ENCODE results near the gene RPL31. TPM values are rescaled to one million over a fixed set of nuclear protein-coding genes. Genes with fewer than 3 reads are reported as not detected.

Gene RPL31
- 1,260 and 1,473 TPM in 2 replicates for total RNA-seq

DNA sequence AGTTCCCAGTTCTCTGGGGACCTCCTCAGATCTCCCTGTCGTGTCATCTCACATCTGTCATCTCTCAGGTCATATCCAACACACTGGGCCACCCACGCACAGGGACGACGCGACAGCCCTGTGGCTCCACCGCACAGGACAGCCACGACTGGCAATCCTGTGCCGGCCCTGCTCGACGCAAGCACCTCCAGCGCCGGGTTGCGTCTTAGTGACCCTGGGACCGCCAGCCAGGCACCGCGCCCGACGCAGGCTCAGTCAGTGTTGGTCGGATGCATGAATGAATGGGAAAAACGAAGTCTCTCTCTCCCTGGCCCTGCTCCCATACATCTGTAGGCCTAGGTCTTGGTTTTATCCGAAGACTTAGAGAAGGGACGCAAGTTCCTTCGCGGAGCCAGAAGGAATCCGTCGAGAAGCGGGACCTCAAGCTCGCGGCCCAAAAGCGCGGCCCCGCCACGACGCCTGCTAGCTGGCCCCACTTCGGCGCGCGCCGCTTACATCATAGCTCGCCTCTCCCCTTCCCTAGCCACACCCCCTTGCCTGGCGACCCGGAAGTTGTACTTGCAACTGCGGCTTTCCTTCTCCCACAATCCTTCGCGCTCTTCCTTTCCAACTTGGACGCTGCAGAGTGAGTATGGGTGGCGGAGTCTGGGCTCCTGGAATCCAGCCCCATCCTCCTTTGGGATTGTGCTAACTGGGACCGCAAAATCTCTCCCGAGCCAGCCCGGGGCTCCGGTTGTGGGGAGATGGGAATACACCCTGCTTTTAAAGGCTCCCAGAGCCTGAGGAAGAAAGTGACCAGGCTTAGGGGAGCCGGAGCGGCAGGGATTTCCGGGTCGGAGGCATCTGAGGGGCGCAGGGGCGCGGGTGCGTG lies at the start of gene RPL31:
Gene RPL31 (plus strand): TSS at position 599 of the 871 bp plus-strand sequence. CDS start 413 bp downstream, outside the sequence.

Other genes with a start within 250 kb of the RPL31 start
- 7.3 and 8.3 TPM in 2 replicates for gene NPAS2, start 182.2 kb upstream of the RPL31 start, total RNA-seq
- gene TBC1D8, start 149.1 kb downstream of the RPL31 start, total RNA-seq: 35.3 and 39.4 TPM in 2 replicates

All from aortic smooth muscle cell (primary cell).